ENCODE results near the gene CFAP100.

- TF ChIP-seq CTCF (conservative IDR thresholded peaks at IDR 0.05) (no peak), EZH2 (IDR thresholded peaks at IDR 0.05; ENCODE audit: low read depth) (no peak)
Observed at GRCh38 chr3:126390201-126390600, 4.5 kb upstream of the CFAP100 start.

Data from PC-9 (cell line).